ENCODE results near the gene REXO5.
A peak's percentile ranks its signal among the peaks of the same experiment; 100 is the strongest.

Gene REXO5

DNA sequence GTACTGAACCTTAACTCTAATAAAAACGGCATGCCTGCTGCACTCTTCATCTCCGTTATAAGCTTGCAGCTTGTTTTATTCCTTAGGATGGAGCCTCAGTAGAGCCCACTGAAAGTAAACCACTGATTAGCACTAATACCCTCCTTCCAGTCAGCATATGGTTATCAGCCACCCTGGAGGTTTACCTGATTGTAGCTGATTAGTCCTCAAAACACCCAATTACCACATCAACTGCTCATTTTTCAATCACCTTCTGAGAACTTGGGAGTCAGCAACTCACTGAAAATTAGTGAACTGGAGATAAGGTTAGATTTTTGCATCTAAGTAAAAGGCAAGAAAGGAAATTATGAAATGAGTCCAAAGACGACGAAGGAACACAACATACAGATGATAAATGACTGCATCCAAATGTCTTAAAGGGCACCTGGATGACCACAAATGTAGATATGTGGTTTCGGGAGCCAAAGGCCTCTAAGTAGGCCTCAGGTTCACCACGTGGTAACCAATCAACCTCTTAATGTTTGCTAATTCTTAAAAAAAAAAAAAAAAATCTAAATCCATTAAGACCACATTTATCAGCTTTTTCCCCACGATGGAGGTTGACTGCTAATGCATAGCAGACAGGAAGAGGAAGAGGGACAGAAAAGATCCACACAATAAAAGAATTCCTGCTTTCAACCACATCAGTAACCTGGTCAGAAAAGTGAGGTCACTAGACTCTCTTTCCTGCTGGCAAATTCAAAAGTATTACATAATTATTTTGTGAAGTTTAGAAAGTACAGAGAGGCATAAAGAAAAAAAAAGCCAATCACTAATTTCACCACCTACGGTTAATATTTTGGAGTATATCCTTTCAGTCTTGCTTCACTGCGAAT lies 65.9 kb downstream of the REXO5 start:
- no peak for DNase-seq (ENCODE audit: low read depth in 2 of 2)

DNA sequence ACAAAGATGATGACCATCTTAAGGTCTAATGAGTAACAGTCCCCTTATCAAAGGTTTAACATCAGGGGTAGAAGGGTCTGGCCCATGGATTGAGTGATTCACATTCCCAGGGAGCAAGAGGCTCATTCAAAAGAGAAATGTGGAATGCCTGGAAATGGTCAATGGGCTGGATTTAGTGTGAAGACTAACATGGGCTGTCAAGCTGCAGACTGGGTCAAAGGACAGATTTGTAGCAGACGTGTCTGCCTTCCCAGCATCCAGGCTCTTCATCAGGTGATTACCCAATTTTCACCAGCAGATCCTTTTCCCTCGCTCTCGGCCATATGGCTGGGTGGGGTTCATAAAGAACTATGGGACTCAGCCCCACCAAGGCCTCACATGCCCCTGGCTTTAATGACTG lies 67.0 kb downstream of the REXO5 start:
- no peak for DNase-seq (ENCODE audit: low read depth in 2 of 2)

DNA sequence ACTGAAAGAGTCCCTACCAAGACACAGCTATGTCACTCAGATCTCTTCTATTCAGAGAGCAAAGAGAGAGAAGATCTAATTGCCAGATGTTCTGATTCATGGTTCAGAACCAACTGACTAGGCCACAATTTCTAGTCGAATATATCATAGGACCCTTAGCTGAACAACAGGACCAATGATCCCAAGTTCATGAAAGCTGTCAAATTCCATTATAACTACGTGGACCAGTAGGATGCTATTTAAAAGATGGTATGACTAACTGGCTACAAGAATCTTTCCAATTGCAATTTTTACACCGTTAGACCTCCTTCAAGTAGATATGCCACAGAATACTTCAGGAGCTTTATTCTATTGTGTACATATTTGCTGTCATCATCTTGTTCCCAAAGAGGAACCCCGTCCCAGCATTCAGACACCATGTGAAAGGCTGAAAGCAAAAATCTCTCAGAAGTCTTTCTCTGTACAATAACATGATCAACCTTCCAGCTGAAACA lies 67.8 kb downstream of the REXO5 start:
- DNase-seq (ENCODE audit: low read depth in 2 of 2) = no peak

GRCh38 chr16:20875355-20875650 lies 69.0 kb downstream of the REXO5 start:
- DNase-seq (ENCODE audit: low read depth in 2 of 2) = no peak

DNA sequence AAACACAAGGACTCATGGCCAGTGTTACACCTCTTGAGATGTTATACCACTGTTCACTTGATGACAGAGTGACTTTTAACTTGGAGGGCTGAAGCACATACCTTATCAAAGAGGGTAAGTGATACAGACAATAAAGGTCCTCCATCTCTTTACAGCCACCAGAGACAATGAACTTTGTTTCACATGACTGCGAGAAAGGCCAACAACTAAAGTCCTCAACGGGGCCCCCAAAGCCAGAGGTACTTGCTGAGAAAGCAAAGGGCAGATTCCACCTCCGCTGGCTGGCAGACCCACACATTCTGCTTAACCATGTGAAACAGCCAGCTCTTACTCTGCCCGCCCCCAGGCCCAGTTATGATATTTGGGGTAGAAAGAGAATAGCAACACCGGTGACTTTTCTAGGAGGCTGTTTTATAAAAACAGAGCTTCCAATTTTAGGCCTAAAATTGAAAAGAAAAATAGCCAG lies 72.4 kb downstream of the REXO5 start:
- DNase-seq (ENCODE audit: low read depth in 2 of 2) = no peak

GRCh38 chr16:20879175-20880040 lies 73.1 kb downstream of the REXO5 start:
- no peak for DNase-seq (ENCODE audit: low read depth in 2 of 2)

DNA sequence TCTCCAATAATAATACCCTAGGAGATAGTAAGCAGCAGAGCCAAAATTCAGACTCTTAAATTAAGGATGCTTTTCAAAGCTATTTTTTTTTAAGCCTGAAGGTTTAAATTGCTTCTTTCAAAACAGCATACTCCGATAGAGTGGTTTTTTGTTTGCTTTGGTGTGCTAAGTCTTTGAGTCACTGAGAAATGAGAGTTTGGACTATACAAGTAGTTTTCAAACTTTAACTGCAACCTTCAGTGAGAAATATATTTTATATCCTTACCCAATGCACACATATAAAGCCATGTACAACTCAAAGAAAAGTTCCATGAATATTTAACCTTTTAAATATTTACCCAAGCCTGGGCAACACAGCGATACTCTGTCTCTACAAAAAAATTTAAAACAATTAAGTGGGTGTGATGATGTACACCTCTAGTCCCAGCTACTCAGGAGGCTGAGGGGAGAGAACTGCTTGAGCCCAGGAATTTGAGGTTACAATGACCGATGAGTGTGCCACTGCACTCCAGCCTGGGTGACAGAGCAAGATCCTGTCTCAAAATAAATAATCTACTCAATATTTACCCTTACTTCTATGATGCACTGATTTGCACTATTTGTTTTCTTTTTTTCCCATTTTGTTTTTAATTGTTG lies 74.7 kb downstream of the REXO5 start:
- DNase-seq (ENCODE audit: low read depth in 2 of 2) = no peak

GRCh38 chr16:20881503-20881878 lies 75.2 kb downstream of the REXO5 start:
- DNase-seq (ENCODE audit: low read depth in 2 of 2) = no peak

- no peak for DNase-seq (ENCODE audit: low read depth in 2 of 2)
Measured at GRCh38 chr16:20883554-20884239, 77.4 kb downstream of the REXO5 start.

GRCh38 chr16:20884240-20884556 lies 77.9 kb downstream of the REXO5 start:
- DNase-seq (ENCODE audit: low read depth in 2 of 2) = peak in 1 of 2 donors; percentile 10

- no peak for DNase-seq (ENCODE audit: low read depth in 2 of 2)
Measured at GRCh38 chr16:20886320-20886719, 80.0 kb downstream of the REXO5 start.

DNA sequence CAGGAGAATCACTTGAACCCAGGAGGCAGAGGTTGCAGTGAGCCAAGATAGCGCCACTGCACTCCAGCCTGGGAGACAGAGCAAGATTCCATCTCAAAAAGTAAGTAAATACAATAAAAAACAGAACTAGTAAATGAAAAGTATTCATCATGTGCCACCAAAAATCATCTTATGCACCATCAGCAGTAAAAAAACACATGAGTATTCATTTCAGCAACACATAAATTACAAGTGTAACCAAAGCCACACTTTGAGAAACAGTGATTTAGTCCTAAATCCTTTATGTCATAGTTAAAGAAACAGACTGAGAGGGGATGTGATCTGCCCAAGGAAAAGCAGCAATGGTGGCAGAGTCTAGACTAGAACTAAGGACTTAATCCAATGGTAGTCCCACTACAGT lies 80.9 kb downstream of the REXO5 start:
- no peak for DNase-seq (ENCODE audit: low read depth in 2 of 2)

DNA sequence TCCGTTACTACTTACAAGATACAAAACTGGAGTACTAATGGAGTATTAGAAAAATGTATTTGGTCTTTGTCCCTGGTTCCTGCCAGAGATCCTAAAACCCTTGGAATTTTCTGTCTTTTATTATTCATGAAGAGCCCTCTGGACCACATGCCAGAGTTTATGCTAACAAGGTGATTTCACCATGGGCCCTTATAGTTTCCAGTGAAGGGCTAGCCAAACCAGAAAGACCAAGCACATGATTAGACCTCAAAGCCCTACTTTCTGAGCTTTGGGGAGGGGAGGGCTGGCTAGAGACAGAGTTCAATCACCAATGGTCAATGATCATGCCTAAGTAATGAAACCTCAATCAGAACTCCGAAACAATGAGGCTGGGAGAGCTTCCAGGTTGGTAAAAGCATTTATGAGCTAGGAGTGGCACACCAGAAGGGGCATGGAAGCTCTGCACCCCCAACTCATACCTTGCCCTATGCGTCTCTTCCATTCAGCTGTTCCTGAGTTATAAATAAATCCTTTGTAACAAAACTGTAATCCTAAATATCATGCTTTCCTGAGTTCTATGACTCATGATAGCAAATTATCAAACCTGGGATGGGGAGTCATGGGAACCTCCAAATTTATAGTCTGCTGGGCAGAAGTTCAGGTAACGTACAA lies 83.4 kb downstream of the REXO5 start:
- no peak for DNase-seq (ENCODE audit: low read depth in 2 of 2)

- DNase-seq (ENCODE audit: low read depth in 2 of 2) = no peak
Measured at GRCh38 chr16:20894388-20894787, 88.1 kb downstream of the REXO5 start.

DNA sequence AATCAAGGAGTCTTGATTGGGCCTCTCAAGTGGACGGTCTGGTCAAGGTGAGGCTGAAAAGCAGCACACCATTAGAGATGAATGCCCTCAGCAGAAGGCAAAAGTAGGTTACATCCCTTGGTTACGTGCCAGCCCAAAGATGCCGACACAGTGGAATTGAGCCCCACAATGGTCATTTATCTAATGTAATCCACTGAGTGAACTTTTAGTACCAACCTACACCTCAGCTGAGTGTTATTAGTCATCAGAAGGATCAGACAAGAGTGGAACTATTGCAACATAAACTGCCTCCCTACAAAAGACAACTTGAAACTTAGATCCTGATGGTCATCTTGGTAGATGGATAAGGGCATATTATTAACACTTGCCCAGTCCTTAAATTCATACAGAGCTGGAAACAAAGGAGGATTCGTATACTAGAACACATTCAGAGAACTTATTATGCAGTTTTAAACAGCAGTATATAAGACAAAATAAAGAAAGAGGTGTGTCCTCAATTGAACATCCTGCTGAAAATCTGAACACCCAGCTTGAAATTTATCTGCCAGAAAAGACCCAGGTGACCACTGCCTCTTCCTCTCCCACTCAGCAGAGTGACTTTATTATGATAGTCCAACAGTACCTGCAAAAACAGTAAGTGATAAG lies 91.0 kb downstream of the REXO5 start:
- DNase-seq (ENCODE audit: low read depth in 2 of 2) = no peak

DNA sequence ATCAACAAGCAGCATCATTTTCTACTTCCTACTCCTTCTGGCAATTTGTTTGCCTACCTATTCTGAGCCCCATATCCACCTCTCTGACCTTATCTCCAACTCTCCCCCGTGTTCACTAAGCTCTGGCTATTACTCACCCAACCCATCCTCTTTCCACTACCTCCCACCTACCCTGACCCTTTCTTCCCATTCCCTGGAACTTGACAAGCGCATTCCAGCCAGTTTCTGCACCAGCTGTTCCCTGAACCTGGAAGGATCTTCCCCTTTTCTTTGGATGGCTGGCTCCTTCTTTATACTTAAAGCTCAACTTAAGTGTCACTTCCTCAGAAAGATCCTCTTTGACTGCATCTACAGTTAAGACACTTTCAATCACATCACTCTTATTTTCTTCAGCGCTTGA lies 91.6 kb downstream of the REXO5 start:
- DNase-seq (ENCODE audit: low read depth in 2 of 2) = no peak

GRCh38 chr16:20899071-20899470 lies 92.7 kb downstream of the REXO5 start:
- DNase-seq (ENCODE audit: low read depth in 2 of 2) = no peak
